Activated CD8-positive, alpha-beta memory T cell treated with anti-CD3 and anti-CD28 coated beads, Interleukin-2, amount 50 U/mL, for 1 hour (primary cell): ENCODE measurements around the gene SMG9.
A peak's percentile ranks its signal among the peaks of the same experiment; 100 is the strongest.

ENCODE experiments used
- DNase-seq: peaks from one replicate; pipeline ENCODE4 v3.0.0-alpha.2; 2020; ENCODE audit errors: extremely low read depth

The SMG9 gene

GRCh38 chr19:43754503-43755255, at the start of gene SMG9:
Gene SMG9 (minus strand): TSS chr19:43754962. CDS start chr19:43750741, 4,221 bp downstream.
- peak; percentile 95 for DNase-seq

GRCh38 chr19:43804432-43804831, 49.7 kb upstream of the SMG9 start:
- DNase-seq, result no peak

- no peak for DNase-seq
These were observed 47.6 kb upstream of the SMG9 start, which contains the start of gene LYPD5 for GRCh38 chr19:43802216-43802951. Gene LYPD5 (minus strand): TSS chr19:43802447. CDS start chr19:43802380, 67 bp downstream.

- DNase-seq, result no peak
These were observed 44.9 kb upstream of the SMG9 start for GRCh38 chr19:43799502-43800142.

- peak; percentile 28 for DNase-seq
These were observed 44.0 kb upstream of the SMG9 start for GRCh38 chr19:43798546-43799409.

GRCh38 chr19:43798026-43798545, 43.3 kb upstream of the SMG9 start:
- no peak for DNase-seq

- DNase-seq, result no peak
These were observed 42.8 kb upstream of the SMG9 start for GRCh38 chr19:43797556-43797955.

GRCh38 chr19:43797118-43797517, 42.4 kb upstream of the SMG9 start:
- no peak for DNase-seq

- DNase-seq, result no peak
These were observed 35.8 kb upstream of the SMG9 start for GRCh38 chr19:43790587-43790986.

- DNase-seq, result no peak
These were observed 34.3 kb upstream of the SMG9 start for GRCh38 chr19:43789029-43789428.

- DNase-seq, result no peak
These were observed 31.9 kb upstream of the SMG9 start for GRCh38 chr19:43786665-43787064.

- no peak for DNase-seq
These were observed 30.4 kb upstream of the SMG9 start for GRCh38 chr19:43784981-43785808.

GRCh38 chr19:43784241-43784980, 29.6 kb upstream of the SMG9 start:
- DNase-seq, result no peak

- DNase-seq, result no peak
These were observed 28.9 kb upstream of the SMG9 start for GRCh38 chr19:43783636-43784035.

- DNase-seq, result no peak
These were observed 28.0 kb upstream of the SMG9 start for GRCh38 chr19:43782689-43783231.

- no peak for DNase-seq
These were observed 27.5 kb upstream of the SMG9 start for GRCh38 chr19:43782311-43782660.

GRCh38 chr19:43781630-43782310, 27.0 kb upstream of the SMG9 start:
- no peak for DNase-seq

GRCh38 chr19:43780706-43781525, 26.2 kb upstream of the SMG9 start, which contains the start of gene KCNN4:
Gene KCNN4 (minus strand): TSS chr19:43780973. CDS start chr19:43780861, 112 bp downstream.
- no peak for DNase-seq
